WTC11 (cell line): ENCODE measurements around the gene ATP2B2.

Experiments
- ELF4 ChIP-seq: sonication (generic); formaldehyde crosslinking; IDR thresholded peaks from 2 replicates; pipeline ENCODE4 v1.8.1; 2022; ENCODE audit warnings: low read depth, mild to moderate bottlenecking, moderate library complexity, missing genetic modification reagents
- TF ChIP-seq, protein P1 (sequence below): fragments of 200-600 bp; IDR thresholded peaks from 2 replicates; pipeline ENCODE4 v1.8.0; 2022; ENCODE audit warnings: antibody characterized with exemption
- TF ChIP-seq, protein P2 (sequence below): sonication (generic); formaldehyde crosslinking; conservative IDR thresholded peaks from 2 replicates; pipeline ENCODE4 v1.8.1; 2023; ENCODE audit warnings: mild to moderate bottlenecking, low read depth, missing genetic modification reagents, moderate library complexity
- TF ChIP-seq, protein P3 (sequence below): sonication (generic); formaldehyde crosslinking; IDR thresholded peaks from 2 replicates; pipeline ENCODE4 v1.8.1; 2023; ENCODE audit warnings: mild to moderate bottlenecking, missing genetic modification reagents

DNA sequence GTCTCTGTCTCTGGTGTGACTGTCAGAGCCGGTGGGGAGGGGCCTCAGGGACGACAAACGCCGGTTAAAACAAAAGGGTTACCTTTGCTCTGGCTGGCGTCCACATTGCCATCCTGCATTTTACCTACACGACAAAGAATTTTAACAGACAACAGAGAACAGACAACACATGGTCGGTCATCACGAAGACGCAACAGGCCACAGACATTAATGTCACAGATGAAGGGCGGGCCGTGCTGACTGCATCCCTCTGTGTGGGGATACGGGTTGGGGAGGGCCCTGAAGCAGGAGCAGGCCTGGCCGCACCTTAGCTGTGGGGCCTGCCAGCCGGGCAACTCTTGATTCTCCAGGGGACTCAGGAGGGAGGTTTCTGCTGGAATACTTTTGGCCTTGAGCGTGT is 126.2 kb downstream of the ATP2B2 start:
- TF ChIP-seq, protein P1, sequence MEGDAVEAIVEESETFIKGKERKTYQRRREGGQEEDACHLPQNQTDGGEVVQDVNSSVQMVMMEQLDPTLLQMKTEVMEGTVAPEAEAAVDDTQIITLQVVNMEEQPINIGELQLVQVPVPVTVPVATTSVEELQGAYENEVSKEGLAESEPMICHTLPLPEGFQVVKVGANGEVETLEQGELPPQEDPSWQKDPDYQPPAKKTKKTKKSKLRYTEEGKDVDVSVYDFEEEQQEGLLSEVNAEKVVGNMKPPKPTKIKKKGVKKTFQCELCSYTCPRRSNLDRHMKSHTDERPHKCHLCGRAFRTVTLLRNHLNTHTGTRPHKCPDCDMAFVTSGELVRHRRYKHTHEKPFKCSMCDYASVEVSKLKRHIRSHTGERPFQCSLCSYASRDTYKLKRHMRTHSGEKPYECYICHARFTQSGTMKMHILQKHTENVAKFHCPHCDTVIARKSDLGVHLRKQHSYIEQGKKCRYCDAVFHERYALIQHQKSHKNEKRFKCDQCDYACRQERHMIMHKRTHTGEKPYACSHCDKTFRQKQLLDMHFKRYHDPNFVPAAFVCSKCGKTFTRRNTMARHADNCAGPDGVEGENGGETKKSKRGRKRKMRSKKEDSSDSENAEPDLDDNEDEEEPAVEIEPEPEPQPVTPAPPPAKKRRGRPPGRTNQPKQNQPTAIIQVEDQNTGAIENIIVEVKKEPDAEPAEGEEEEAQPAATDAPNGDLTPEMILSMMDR: no peak
- TF ChIP-seq, protein P2, sequence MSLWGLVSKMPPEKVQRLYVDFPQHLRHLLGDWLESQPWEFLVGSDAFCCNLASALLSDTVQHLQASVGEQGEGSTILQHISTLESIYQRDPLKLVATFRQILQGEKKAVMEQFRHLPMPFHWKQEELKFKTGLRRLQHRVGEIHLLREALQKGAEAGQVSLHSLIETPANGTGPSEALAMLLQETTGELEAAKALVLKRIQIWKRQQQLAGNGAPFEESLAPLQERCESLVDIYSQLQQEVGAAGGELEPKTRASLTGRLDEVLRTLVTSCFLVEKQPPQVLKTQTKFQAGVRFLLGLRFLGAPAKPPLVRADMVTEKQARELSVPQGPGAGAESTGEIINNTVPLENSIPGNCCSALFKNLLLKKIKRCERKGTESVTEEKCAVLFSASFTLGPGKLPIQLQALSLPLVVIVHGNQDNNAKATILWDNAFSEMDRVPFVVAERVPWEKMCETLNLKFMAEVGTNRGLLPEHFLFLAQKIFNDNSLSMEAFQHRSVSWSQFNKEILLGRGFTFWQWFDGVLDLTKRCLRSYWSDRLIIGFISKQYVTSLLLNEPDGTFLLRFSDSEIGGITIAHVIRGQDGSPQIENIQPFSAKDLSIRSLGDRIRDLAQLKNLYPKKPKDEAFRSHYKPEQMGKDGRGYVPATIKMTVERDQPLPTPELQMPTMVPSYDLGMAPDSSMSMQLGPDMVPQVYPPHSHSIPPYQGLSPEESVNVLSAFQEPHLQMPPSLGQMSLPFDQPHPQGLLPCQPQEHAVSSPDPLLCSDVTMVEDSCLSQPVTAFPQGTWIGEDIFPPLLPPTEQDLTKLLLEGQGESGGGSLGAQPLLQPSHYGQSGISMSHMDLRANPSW (CRISPR knock-in tag): no peak
- no peak for TF ChIP-seq ELF4
- TF ChIP-seq, protein P3, sequence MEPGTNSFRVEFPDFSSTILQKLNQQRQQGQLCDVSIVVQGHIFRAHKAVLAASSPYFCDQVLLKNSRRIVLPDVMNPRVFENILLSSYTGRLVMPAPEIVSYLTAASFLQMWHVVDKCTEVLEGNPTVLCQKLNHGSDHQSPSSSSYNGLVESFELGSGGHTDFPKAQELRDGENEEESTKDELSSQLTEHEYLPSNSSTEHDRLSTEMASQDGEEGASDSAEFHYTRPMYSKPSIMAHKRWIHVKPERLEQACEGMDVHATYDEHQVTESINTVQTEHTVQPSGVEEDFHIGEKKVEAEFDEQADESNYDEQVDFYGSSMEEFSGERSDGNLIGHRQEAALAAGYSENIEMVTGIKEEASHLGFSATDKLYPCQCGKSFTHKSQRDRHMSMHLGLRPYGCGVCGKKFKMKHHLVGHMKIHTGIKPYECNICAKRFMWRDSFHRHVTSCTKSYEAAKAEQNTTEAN (CRISPR knock-in tag): no peak
